Vagina (tissue), 2 donors: ENCODE data around the gene SMIM20. TPM values are rescaled to one million over a fixed set of nuclear protein-coding genes. Genes with fewer than 3 reads are reported as not detected.

Source experiments
- DNase-seq, 2 donors: peaks; one replicate each; pipeline ENCODE4 v3.0.0-alpha.2; 2017; ENCODE audit errors: extremely low spot score in 2 of 2
- H3K27ac ChIP-seq: fragments of 200-600 bp; sonication (generic); one replicate; pipeline ENCODE4 v1.5.1; 2019
- H3K27me3 ChIP-seq: fragments of 200-600 bp; sonication (generic); one replicate; pipeline ENCODE4 v1.5.1; 2019
- H3K36me3 ChIP-seq, 2 donors: fragments of 200-600 bp; sonication (generic); one replicate each; pipeline ENCODE4 v1.5.1; 2017 to 2019
- H3K4me1 ChIP-seq: fragments of 200-600 bp; sonication (generic); one replicate; pipeline ENCODE4 v1.5.1; 2019
- H3K4me3 ChIP-seq, 2 donors: fragments of 200-600 bp; sonication (generic); 1 replicate in 1 of 2; 2 replicates in 1 of 2; pipeline ENCODE4 v1.5.1; 2016 to 2019
- H3K9me3 ChIP-seq: fragments of 200-600 bp; sonication (generic); one replicate; pipeline ENCODE4 v1.5.1; 2019
- CTCF ChIP-seq, 3 experiments: fragments of 450-650 bp in 2 of 3; fragments of 200-600 bp in 1 of 3; sonication (generic) in 1 of 3; IDR thresholded peaks; one replicate each; pipeline ENCODE4 v1.5.1; 2017 to 2019; ENCODE audit warnings: antibody characterized with exemption in 3 of 3, mild to moderate bottlenecking in 2 of 3, moderate library complexity in 2 of 3
- POLR2A ChIP-seq, 2 donors: fragments of 450-650 bp; IDR thresholded peaks; one replicate each; pipeline ENCODE4 v1.6.1; 2017; ENCODE audit warnings: antibody characterized with exemption in 2 of 2, mild to moderate bottlenecking in 2 of 2, moderate library complexity in 2 of 2
- POLR2AphosphoS5 ChIP-seq, 2 donors: sonication (generic); formaldehyde crosslinking; IDR thresholded peaks; one replicate each; pipeline ENCODE4 v1.9.0; 2017; ENCODE audit warnings: antibody characterized with exemption in 2 of 2, mild to moderate bottlenecking in 2 of 2, low read depth in 1 of 2; ENCODE audit not compliant: insufficient read depth in 1 of 2
- intact Hi-C: fragments of 100-400 bp; cut with DNase I; formaldehyde crosslinking; loops from one replicate; pipeline ENCODE4 v1.15.1; 2023
- total RNA-seq: library from RNA; depleted of rRNA; stranded (reverse); fragments of >200 nt; gene quantifications from one replicate; pipeline ENCODE4 v1.2.3, GENCODE V29; 2016

SMIM20 gene
- total RNA-seq, 1 donor from 2014 or later = 12.8 TPM

- no peaks in the 10 kb centered on the region for H3K4me1 ChIP-seq
- H3K36me3 ChIP-seq = no peaks in the 10 kb centered on the region
- intact Hi-C loops = no loop called here
- H3K4me3 ChIP-seq = no peak overlapping the region
- TF ChIP-seq POLR2AphosphoS5 (IDR thresholded peaks at IDR 0.05; ENCODE audit: insufficient read depth in 1 of 2, low read depth in 1 of 2) (no peak), CTCF (IDR thresholded peaks at IDR 0.05) (no peak), POLR2A (IDR thresholded peaks at IDR 0.05) (no peak)
- DNase-seq = no peak
- no peaks in the 10 kb centered on the region for H3K9me3 ChIP-seq
- no peaks in the 10 kb centered on the region for H3K27me3 ChIP-seq
- H3K27ac ChIP-seq = no peak overlapping the region
These were observed 59.1 kb downstream of the SMIM20 start for GRCh38 chr4:25972984-25973745.

- H3K9me3 ChIP-seq = no peaks in the 10 kb centered on the region
- no peak overlapping the region for H3K27ac ChIP-seq
- no peaks in the 10 kb centered on the region for H3K4me1 ChIP-seq
- TF ChIP-seq POLR2A (IDR thresholded peaks at IDR 0.05) (no peak), CTCF (IDR thresholded peaks at IDR 0.05) (no peak), POLR2AphosphoS5 (IDR thresholded peaks at IDR 0.05; ENCODE audit: insufficient read depth in 1 of 2, low read depth in 1 of 2) (no peak)
- no peak for DNase-seq
- intact Hi-C loops = no loop called here
- H3K4me3 ChIP-seq = no peak overlapping the region
- no peaks in the 10 kb centered on the region for H3K36me3 ChIP-seq
- H3K27me3 ChIP-seq = no peaks in the 10 kb centered on the region
These were observed 62.8 kb downstream of the SMIM20 start for GRCh38 chr4:25976780-25977179.

GRCh38 chr4:25977397-25978170 lies 63.6 kb downstream of the SMIM20 start:
- Histone ChIP-seq H3K4me1 (no peaks in the 10 kb centered on the region), H3K4me3 (no peak overlapping the region), H3K36me3 (no peaks in the 10 kb centered on the region), H3K27me3 (no peaks in the 10 kb centered on the region), H3K27ac (no peak overlapping the region), H3K9me3 (no peaks in the 10 kb centered on the region)
- DNase-seq = no peak
- TF ChIP-seq POLR2AphosphoS5 (IDR thresholded peaks at IDR 0.05; ENCODE audit: insufficient read depth in 1 of 2, low read depth in 1 of 2) (no peak), POLR2A (IDR thresholded peaks at IDR 0.05) (no peak), CTCF (IDR thresholded peaks at IDR 0.05) (no peak)
- intact Hi-C loops = no loop called here

- intact Hi-C loops = no loop called here
- DNase-seq = no peak
- H3K9me3 ChIP-seq = no peaks in the 10 kb centered on the region
- no peak overlapping the region for H3K4me3 ChIP-seq
- no peak overlapping the region for H3K27ac ChIP-seq
- TF ChIP-seq POLR2A (IDR thresholded peaks at IDR 0.05) (no peak), CTCF (IDR thresholded peaks at IDR 0.05) (no peak), POLR2AphosphoS5 (IDR thresholded peaks at IDR 0.05; ENCODE audit: insufficient read depth in 1 of 2, low read depth in 1 of 2) (no peak)
- no peaks in the 10 kb centered on the region for H3K27me3 ChIP-seq
- no peaks in the 10 kb centered on the region for H3K4me1 ChIP-seq
- no peaks in the 10 kb centered on the region for H3K36me3 ChIP-seq
These were observed 64.3 kb downstream of the SMIM20 start for GRCh38 chr4:25978327-25978726.

Other genes starting within 250 kb of the SMIM20 start
- 8.3 TPM for gene SEL1L3, start 51.2 kb upstream of the SMIM20 start, total RNA-seq